Osteocyte (in vitro differentiated cells): ENCODE results near the gene TEX14. TPM values are rescaled to one million over a fixed set of nuclear protein-coding genes. Genes with fewer than 3 reads are reported as not detected.

Experiments
- DNase-seq: peaks from one replicate; pipeline ENCODE4 v3.0.0; 2021; ENCODE audit warnings: mixed read lengths; ENCODE audit not compliant: unreplicated experiment; ENCODE audit errors: extremely low spot score
- H3K27ac Mint-ChIP-seq: one replicate; pipeline ENCODE4 v1.8.0; 2021; ENCODE audit warnings: mild to moderate bottlenecking, mixed read lengths; ENCODE audit not compliant: unreplicated experiment
- H3K27me3 Mint-ChIP-seq: one replicate; pipeline ENCODE4 v1.8.0; 2021; ENCODE audit warnings: mixed read lengths; ENCODE audit not compliant: unreplicated experiment
- H3K36me3 Mint-ChIP-seq: one replicate; pipeline ENCODE4 v1.8.0; 2021; ENCODE audit warnings: mixed read lengths; ENCODE audit not compliant: unreplicated experiment
- H3K4me1 Mint-ChIP-seq: one replicate; pipeline ENCODE4 v1.8.0; 2021; ENCODE audit warnings: mixed read lengths; ENCODE audit not compliant: unreplicated experiment
- H3K4me3 Mint-ChIP-seq: one replicate; pipeline ENCODE4 v1.8.0; 2021; ENCODE audit warnings: mild to moderate bottlenecking, moderate library complexity, mixed read lengths; ENCODE audit not compliant: unreplicated experiment
- H3K9me3 Mint-ChIP-seq: one replicate; pipeline ENCODE4 v1.8.0; 2021; ENCODE audit warnings: mixed read lengths; ENCODE audit not compliant: unreplicated experiment
- total RNA-seq: library from RNA; stranded (reverse); gene quantifications from 2 replicates; pipeline ENCODE4 v1.2.1, GENCODE V29; 2021
- TF ChIP-seq, protein P1 (sequence below): fragments of 200-600 bp; sonication (generic); IDR thresholded peaks from 2 replicates; pipeline ENCODE4 v1.5.0; 2021; ENCODE audit warnings: antibody characterized with exemption, mild to moderate bottlenecking, moderate library complexity

TEX14 gene
- total RNA-seq, 1 donor from 2014 or later = 0.27 TPM

DNA sequence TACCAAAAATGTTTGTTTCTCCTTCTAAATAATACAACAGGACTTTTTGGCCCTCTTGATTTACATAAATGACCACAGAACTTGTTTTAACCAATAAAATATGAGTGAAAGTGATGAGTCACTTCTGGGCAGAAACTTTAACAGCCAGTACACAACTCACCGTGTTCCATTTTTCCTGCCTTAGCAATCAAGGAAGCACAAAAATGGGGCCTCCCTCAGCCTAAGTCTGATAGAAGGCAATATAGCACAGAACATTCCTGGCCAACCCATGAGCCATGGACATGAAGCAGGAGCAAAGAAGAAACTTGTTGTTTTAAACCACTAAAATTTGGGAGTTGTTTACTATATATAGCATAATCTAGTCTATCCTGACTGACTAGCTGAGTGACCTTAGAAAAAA, 116.3 kb downstream of the TEX14 start:
- Mint-ChIP-seq H3K9me3 (no peaks in the 10 kb centered on the region), H3K27ac (no peak overlapping the region), H3K4me1 (peaks cover 6% of the 10 kb centered on the region)

DNA sequence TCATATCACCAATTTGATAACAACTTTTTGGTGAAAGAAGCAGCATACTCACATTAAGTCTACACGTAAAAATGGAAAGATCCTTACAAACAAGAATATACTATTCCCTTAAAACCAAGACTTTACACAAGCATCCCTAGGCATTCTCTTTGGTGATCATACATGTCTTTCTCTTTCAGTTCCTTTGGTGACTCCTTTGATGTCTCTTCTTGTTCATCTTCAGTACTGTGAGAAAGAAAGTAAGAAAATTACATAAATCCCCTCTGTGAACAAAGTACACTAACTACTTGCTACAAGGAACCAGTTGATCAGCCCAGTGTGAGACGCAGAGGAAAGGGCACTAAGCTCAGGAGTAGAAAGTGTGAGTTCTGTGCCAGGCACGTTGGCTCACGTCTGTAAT, 117.8 kb downstream of the TEX14 start:
- TF ChIP-seq, protein P1, sequence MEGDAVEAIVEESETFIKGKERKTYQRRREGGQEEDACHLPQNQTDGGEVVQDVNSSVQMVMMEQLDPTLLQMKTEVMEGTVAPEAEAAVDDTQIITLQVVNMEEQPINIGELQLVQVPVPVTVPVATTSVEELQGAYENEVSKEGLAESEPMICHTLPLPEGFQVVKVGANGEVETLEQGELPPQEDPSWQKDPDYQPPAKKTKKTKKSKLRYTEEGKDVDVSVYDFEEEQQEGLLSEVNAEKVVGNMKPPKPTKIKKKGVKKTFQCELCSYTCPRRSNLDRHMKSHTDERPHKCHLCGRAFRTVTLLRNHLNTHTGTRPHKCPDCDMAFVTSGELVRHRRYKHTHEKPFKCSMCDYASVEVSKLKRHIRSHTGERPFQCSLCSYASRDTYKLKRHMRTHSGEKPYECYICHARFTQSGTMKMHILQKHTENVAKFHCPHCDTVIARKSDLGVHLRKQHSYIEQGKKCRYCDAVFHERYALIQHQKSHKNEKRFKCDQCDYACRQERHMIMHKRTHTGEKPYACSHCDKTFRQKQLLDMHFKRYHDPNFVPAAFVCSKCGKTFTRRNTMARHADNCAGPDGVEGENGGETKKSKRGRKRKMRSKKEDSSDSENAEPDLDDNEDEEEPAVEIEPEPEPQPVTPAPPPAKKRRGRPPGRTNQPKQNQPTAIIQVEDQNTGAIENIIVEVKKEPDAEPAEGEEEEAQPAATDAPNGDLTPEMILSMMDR = no peak
- no peak for DNase-seq
- Mint-ChIP-seq H3K27ac (no peak overlapping the region), H3K9me3 (no peaks in the 10 kb centered on the region), H3K4me1 (peaks cover 6% of the 10 kb centered on the region), H3K36me3 (no peaks in the 10 kb centered on the region), H3K4me3 (no peak overlapping the region), H3K27me3 (peaks cover 12% of the 10 kb centered on the region)

More for the DNA sequence above, 116.3 kb downstream of the TEX14 start:
- H3K36me3 Mint-ChIP-seq = no peaks in the 10 kb centered on the region
- TF ChIP-seq, protein P1 = no peak
- no peak overlapping the region for H3K4me3 Mint-ChIP-seq
- H3K27me3 Mint-ChIP-seq = peaks cover 16% of the 10 kb centered on the region
- no peak for DNase-seq

DNA sequence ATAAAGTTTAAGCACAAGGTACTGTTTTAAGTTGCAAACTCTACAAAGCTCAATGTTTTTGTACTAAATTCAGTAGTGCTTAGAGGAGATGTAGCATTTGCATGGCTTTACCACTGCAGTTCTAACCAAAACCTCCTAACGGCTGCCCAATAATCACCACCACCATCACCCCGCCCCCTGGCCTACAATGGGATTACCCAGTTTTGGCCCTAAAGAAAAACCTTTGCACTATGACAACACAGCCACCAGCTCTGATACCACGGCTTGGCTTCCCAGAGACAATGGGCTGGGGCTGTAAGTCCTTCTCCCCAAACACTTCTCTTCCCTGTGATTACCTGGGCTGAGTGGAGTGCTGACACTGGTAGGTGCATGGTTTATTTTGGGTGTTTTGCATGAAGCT, 119.0 kb downstream of the TEX14 start:
- TF ChIP-seq, protein P1 = no peak
- peaks cover 6% of the 10 kb centered on the region for H3K4me1 Mint-ChIP-seq
- H3K36me3 Mint-ChIP-seq = no peaks in the 10 kb centered on the region
- H3K27ac Mint-ChIP-seq = no peak overlapping the region
- H3K9me3 Mint-ChIP-seq = no peaks in the 10 kb centered on the region
- H3K4me3 Mint-ChIP-seq = no peak overlapping the region
- H3K27me3 Mint-ChIP-seq = peaks cover 7% of the 10 kb centered on the region
- no peak for DNase-seq

DNA sequence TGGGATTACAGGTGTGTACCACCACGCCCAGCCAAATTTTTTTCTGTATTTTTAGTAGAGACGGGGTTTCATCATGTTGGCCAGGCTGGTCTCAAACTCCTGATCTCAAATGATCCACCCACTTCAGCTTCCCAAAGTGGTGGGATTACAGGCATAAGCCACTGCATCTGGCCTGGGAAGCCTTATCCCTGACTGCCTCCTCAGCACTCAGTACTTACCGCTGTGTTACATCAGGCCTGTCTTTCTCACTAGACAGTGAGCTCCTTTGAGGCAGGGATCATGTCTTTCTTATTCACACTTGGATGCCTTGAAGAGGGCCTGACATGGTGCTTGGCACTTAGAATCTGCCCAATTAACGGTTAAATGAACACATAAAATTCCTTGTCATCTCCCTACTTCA, 121.1 kb downstream of the TEX14 start:
- H3K9me3 Mint-ChIP-seq = no peaks in the 10 kb centered on the region
- no peaks in the 10 kb centered on the region for H3K36me3 Mint-ChIP-seq
- H3K27me3 Mint-ChIP-seq = peaks cover 19% of the 10 kb centered on the region
- TF ChIP-seq, protein P1 = no peak
- H3K4me1 Mint-ChIP-seq = peaks cover 5% of the 10 kb centered on the region
- no peak overlapping the region for H3K4me3 Mint-ChIP-seq
- DNase-seq = no peak
- H3K27ac Mint-ChIP-seq = no peak overlapping the region

DNA sequence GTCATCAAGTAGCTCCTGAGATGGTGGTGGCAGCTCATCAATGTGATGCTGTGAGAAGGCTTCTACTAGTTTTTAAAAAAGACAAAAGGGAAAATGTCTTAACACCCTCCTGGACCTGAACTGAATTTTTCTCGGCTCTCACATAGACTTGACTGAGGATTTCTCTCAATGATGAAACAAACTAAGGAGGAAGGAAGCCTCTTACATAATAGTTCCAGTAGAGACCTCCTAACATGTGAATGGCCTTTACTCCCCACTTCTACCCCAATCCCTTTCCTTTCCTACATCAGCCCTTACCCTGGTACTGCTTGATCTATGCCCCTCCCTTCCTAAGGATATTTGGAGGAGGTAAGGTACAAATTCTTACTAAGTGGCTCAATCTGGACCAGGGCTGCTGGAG, 122.6 kb downstream of the TEX14 start:
- peaks cover 33% of the 10 kb centered on the region for H3K27me3 Mint-ChIP-seq
- H3K36me3 Mint-ChIP-seq = no peaks in the 10 kb centered on the region
- TF ChIP-seq, protein P1 = no peak
- no peak overlapping the region for H3K4me3 Mint-ChIP-seq
- no peak for DNase-seq
- no peak overlapping the region for H3K27ac Mint-ChIP-seq
- H3K9me3 Mint-ChIP-seq = no peaks in the 10 kb centered on the region
- H3K4me1 Mint-ChIP-seq = no peaks in the 10 kb centered on the region
